ENCODE results near the gene ZNF444. TPM values are rescaled to one million over a fixed set of nuclear protein-coding genes. Genes with fewer than 3 reads are reported as not detected.
"Not testable (repeated sequence)": the region's sequence is repeated elsewhere in the genome, so short reads cannot be mapped to it uniquely, and the experiment has no call there.

ZNF444 gene
- total RNA-seq, 3 donors from 2014 or later = 28.2 to 48.3 (median 29.6) TPM

DNA sequence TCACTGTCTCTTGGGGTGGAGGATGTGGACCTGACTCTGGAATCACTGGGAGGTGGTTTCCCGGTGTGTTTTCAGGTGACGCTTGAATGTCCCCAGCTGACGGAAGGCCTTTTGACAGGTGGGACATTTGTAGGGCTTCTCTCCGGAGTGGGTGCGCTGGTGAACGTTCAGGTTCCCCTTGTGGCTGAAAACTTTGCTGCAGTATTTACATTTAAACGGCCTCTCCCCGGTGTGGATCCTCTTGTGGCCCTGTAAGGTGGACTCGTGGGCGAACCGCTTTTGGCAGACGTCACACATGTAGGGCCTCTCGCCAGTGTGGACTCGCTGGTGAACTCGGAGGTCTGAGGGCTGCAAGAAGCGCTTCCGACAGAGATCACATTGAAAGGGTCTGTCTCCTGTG is 48.7 kb downstream of the ZNF444 start:
- no peak overlapping the region for H3K4me3 ChIP-seq
- intact Hi-C loops (cut with DNase I, micrococcal nuclease) = no loop called here
- no peaks in the 10 kb centered on the region for H3K36me3 ChIP-seq (ENCODE audit: low read depth)
- DNase-seq = no peak
- TF ChIP-seq, protein P1, sequence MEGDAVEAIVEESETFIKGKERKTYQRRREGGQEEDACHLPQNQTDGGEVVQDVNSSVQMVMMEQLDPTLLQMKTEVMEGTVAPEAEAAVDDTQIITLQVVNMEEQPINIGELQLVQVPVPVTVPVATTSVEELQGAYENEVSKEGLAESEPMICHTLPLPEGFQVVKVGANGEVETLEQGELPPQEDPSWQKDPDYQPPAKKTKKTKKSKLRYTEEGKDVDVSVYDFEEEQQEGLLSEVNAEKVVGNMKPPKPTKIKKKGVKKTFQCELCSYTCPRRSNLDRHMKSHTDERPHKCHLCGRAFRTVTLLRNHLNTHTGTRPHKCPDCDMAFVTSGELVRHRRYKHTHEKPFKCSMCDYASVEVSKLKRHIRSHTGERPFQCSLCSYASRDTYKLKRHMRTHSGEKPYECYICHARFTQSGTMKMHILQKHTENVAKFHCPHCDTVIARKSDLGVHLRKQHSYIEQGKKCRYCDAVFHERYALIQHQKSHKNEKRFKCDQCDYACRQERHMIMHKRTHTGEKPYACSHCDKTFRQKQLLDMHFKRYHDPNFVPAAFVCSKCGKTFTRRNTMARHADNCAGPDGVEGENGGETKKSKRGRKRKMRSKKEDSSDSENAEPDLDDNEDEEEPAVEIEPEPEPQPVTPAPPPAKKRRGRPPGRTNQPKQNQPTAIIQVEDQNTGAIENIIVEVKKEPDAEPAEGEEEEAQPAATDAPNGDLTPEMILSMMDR (IDR thresholded peaks at IDR 0.05) = no peak
- H3K4me1 ChIP-seq (ENCODE audit: low read depth) = no peaks in the 10 kb centered on the region
- ATAC-seq = no peak
- H3K9me3 ChIP-seq = no peaks in the 10 kb centered on the region

DNA sequence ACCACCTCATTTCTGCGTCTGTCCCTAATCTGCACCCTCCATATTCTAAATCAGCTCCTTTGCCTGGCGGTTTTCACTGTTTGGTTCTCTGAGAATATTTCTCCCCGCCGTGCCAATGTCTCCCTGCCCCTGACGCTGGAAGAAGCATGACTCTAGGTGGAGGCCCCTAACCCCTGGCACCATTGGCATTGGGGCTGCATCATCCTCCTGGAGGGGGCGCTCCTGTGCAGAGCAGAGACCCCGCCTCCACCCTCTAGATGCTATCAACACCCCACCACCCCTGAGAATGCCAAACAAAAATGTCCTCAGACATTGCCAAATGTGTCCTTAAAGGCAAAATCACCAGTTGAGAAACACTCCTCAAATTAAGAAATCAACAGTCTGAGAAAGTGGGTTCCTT is 50.0 kb downstream of the ZNF444 start:
- Histone ChIP-seq H3K36me3 (ENCODE audit: low read depth) (no peaks in the 10 kb centered on the region), H3K4me1 (ENCODE audit: low read depth) (no peaks in the 10 kb centered on the region), H3K9me3 (no peaks in the 10 kb centered on the region), H3K4me3 (no peak overlapping the region)
- no peak for ATAC-seq
- TF ChIP-seq, protein P1 (IDR thresholded peaks at IDR 0.05) = no peak
- intact Hi-C loops (cut with DNase I, micrococcal nuclease) = no loop called here
- DNase-seq = no peak

DNA sequence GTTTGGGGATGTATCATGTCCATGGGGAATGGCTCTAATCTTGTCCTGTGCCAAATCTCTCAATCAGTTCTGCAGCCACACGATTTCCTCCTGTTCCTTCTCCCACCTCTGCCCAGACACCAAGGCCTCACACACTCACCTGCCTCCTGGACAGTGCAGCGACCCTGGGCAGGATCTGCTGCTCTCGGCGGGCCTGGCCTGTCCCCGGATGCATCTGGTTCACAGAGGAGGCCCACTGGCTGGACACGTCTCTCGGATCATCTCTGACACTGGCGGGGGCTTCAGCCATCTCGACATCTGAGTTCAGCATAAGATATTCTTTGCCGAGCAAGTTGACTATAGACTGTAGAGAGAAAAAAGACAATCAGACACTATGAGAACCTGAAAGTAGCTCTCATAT is 50.6 kb downstream of the ZNF444 start:
- DNase-seq = no peak

DNA sequence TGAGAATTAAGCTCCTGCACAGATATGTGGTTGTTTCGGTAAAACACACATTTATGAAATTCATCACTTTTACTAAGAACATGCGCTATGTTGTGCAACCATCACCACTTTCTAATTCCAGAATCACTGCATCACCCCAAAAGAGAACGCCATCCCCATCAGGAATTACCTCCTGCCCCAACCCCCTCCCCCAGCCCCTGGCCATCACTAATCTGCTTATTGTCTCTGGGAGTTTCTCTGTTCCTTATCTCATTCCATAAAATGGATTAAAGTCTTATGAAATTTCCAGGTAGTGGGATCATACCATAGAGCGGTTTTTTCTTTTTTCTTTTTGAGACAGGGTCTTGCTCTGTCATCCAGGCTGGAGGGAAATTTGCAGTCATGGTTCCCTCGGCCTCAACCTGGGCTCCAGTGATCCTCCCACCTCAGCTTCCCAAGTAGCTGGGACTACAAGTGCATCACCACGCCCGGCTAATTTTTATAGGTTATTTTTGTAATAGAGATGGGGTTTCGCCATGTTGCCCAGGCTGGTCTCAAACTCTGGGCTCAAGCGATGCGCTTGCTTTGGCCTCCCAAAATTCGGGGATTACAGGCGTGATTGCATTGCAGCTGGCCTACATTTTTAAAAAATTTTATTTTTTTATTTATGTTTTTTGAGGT is 53.0 kb downstream of the ZNF444 start:
- Histone ChIP-seq H3K36me3 (ENCODE audit: low read depth) (no peaks in the 10 kb centered on the region), H3K9me3 (no peaks in the 10 kb centered on the region), H3K4me3 (no peak overlapping the region), H3K4me1 (ENCODE audit: low read depth) (no peaks in the 10 kb centered on the region)
- ATAC-seq (no peak), DNase-seq (no peak)
- TF ChIP-seq, protein P1 (IDR thresholded peaks at IDR 0.05) = no peak
- intact Hi-C loops (cut with DNase I, micrococcal nuclease) = no loop called here

More for the DNA sequence above, 50.6 kb downstream of the ZNF444 start:
- intact Hi-C loops (cut with DNase I, micrococcal nuclease) = no loop called here
- Histone ChIP-seq H3K9me3 (no peaks in the 10 kb centered on the region), H3K4me3 (no peak overlapping the region), H3K4me1 (ENCODE audit: low read depth) (no peaks in the 10 kb centered on the region), H3K36me3 (ENCODE audit: low read depth) (no peaks in the 10 kb centered on the region)
- ATAC-seq = no peak
- TF ChIP-seq, protein P1 (IDR thresholded peaks at IDR 0.05) = no peak

DNA sequence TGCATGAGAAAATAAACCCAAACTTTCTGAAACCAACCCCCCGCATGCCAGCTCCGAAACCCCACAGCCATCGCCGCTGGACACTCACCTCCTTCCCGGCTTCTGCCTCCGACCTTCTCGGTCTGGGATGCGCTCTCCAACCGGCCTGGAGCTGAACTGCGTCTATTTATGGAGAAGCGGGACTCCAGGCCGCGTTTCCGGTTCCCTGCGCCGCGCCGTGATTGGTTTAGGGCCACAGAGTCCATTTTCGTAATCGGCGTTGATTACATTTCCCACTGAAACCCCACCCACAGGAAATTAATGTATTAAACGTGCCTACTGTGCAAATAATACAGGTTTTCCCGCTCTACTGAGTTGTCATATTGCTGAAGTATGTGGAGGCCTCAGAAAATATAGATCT is 56.6 kb downstream of the ZNF444 start, which contains the start of gene ZSCAN5B:
ZSCAN5B (minus strand) TSS at position 138 of the 400 bp plus-strand sequence. CDS start 4,731 bp downstream, outside the sequence.
- H3K9me3 ChIP-seq; H3K4me3 ChIP-seq; ATAC-seq; H3K4me1 ChIP-seq (ENCODE audit: low read depth); DNase-seq; H3K36me3 ChIP-seq (ENCODE audit: low read depth); intact Hi-C loops (cut with DNase I, micrococcal nuclease): not testable (repeated sequence)

DNA sequence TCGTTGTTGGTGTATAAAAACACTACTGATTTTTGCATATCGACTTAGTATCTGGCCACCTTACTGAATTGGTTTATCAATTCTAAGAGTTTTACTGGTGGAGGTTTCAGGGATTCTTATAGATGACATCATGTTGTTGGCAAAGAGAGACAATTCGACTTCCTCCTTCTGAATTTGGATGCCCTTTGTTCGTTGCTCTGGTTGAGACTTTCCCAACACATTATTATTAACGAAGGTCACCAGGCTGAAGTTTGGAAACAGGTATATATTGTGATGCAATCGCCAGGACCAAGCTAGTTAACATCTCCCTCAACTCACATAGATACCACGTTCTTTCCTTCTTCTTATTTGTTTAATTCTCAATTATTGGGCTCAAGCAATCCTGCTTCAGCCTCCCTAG is 58.6 kb downstream of the ZNF444 start:
- no peaks in the 10 kb centered on the region for H3K9me3 ChIP-seq
- no peaks in the 10 kb centered on the region for H3K4me1 ChIP-seq (ENCODE audit: low read depth)
- no peak for ATAC-seq
- intact Hi-C loops (cut with DNase I, micrococcal nuclease) = no loop called here
- DNase-seq = no peak
- H3K4me3 ChIP-seq = no peak overlapping the region
- no peaks in the 10 kb centered on the region for H3K36me3 ChIP-seq (ENCODE audit: low read depth)
- TF ChIP-seq, protein P1 (IDR thresholded peaks at IDR 0.05) = no peak
